Fibroblast of skin of right quadriceps (primary cell): ENCODE results near the gene PRKAG1.

Experiments used
- DNase-seq: peaks from one replicate; pipeline ENCODE4 v3.0.0-alpha.2; 2013

PRKAG1 gene

DNA sequence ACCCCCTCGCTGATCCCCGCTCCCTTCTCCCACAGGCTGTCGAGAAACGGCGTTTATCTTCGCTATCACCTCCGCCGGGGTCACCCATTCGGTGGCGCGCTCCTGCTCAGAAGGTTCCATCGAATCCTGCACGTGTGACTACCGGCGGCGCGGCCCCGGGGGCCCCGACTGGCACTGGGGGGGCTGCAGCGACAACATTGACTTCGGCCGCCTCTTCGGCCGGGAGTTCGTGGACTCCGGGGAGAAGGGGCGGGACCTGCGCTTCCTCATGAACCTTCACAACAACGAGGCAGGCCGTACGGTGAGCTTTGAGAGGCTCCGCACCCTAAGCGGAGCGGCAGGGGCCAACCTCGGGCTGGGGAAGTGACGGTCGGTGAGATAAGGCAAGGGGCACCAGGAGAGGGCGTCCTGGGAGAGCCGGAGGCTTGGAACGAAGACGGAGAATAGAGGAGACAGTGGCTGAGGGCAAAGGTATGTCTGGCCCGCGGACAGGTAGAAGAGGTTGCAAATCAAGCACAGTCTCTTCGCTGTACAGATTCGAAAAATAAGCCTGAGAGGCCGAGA is 38.1 kb downstream of the PRKAG1 start:
- no peak for DNase-seq

DNA sequence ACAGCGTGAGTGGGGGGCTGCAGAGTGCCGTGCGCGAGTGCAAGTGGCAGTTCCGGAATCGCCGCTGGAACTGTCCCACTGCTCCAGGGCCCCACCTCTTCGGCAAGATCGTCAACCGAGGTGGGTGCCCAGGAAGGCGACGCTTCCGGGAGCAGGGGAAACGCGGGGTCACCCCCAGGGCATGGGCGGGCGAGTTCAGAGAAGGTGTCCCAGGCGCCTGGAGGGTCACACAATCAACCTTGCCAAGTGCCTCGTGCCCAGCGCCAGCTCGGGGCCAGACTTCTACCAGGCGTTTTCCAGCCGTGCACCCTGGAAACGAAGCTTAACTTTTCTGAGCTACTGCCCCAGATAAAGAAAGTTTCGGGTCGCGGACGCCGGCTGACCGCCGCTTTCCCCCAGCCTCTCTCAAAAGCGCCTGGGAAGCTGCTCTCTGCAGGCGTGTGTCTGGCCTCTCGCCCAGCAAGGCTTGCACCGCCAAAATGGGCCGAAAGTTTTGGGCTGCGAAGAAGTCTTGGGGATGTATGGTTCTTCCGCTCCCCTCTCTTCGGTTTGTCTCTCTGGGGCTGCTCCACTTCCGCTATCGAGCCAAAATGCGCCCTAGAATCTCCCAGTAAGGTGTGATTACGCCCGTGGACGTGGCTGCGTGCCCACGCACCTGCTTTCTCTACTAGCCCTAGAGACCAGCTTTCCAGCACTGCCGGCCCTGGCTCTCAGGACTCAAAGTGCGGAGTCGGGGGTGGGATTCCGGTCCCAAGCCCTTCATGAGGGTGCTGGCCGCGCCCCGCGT is 38.8 kb downstream of the PRKAG1 start:
- no peak for DNase-seq

DNA sequence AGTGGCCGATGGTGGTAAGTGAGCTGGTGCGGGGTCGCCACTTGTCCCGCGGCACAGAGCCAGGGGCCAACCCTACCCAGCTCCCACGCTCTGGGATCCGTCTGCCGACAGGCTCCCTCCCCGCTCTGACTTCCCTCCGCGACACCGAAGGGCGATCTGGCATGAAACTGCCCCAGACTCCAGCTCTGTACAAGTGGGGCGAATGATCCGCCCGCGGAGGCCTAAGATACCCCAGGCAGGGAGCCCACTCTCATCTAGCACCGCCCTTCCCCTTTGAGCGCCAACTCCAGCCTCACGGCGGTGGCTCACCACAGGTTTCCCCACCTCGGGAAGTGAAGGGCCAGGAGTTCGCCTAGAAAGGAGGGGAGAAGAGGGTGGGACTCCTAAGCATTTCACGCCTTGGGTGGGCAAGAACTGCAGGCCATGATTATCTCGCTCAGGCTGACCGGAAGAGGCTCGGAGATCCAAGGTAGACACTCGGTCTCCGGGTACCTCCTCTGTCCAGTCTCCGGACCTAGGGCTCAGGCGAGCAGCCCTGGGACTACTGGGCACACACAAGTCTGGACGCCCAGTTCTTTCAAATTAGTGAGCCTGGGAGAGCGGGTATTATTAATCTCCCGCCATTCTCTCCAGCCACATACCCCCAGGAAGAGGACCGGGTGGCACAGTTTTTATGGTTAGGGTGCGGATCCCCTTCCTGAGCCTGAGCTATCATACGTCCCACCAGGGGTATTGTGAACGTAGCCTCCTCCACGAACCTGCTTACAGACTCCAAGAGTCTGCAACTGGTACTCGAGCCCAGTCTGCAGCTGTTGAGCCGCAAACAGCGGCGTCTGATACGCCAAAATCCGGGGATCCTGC is 39.6 kb downstream of the PRKAG1 start:
- no peak for DNase-seq

GRCh38 chr12:48978291-48978740 is 40.3 kb downstream of the PRKAG1 start, which contains the start of gene WNT1:
WNT1 (plus strand) TSS chr12:48978322; CDS start chr12:48978651, 329 bp downstream.
- no peak for DNase-seq

- DNase-seq: peak; percentile 50
These were observed 41.0 kb downstream of the PRKAG1 start for GRCh38 chr12:48977290-48978281.

GRCh38 chr12:48973941-48974673 is 44.5 kb downstream of the PRKAG1 start:
- DNase-seq: peak; percentile 65

GRCh38 chr12:48973531-48973930 is 45.0 kb downstream of the PRKAG1 start:
- DNase-seq: no peak

DNA sequence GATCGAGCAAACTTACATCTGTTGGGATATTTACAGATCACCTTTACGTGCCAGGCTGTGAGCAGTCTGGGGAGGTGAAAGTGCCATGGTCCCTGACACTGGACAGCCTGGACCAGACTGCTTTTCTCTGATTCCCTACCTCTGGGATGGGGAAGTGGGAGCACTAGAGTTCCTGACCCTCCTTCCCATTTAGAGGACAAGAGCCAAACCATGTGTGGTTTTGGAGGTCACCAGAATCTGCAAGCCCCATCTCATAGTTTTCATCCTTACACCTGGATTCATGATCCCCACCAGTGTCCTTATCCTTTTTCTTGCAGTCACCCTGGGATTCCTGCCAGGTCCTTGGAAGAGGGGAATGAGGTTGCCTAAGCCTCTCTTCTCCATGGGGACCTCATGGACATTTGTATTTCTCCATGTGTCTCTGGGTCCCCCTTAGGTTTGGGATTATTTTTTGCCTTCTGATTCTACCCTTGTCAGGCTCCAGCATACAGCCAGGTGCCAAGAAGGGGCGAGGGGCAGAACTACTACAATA is 45.6 kb downstream of the PRKAG1 start:
- no peak for DNase-seq

DNA sequence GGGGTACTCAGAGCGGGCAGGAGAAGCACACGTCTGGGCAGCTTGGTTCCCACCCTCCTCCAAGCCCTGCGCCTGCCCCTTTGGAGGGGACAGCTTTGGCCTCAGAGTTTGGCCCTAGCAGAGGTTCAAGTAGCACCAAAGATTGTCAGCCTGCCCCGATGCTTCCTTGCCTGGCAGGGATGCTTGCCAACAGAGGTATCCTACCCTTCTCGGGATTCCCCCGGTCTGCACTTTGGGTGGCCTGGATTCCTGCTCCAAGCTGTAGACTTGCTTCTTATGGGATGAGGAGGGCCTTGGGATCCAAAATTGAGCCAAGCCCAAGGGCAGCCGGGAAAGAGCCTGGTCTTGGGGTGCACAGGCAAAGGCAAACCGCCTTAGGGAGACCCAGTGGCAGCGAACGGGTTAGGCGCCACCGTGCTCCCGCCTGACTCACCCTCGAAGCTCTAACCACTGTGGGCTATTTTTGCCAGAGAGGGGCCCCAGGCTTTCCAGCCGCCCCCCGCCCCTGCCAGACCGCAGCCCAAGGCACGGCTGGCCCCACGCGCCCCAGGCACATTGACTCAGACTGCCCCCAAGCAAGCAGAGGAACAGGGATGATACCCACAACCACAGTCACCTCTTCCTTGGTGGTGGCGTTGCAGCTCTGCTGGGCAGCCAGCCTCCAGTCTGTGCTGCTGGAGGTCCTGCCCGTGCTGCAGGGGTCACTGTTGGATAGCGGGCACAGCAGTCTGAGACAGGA is 46.2 kb downstream of the PRKAG1 start:
- DNase-seq: peak; percentile 47

GRCh38 chr12:48970702-48971334 is 47.8 kb downstream of the PRKAG1 start:
- no peak for DNase-seq

DNA sequence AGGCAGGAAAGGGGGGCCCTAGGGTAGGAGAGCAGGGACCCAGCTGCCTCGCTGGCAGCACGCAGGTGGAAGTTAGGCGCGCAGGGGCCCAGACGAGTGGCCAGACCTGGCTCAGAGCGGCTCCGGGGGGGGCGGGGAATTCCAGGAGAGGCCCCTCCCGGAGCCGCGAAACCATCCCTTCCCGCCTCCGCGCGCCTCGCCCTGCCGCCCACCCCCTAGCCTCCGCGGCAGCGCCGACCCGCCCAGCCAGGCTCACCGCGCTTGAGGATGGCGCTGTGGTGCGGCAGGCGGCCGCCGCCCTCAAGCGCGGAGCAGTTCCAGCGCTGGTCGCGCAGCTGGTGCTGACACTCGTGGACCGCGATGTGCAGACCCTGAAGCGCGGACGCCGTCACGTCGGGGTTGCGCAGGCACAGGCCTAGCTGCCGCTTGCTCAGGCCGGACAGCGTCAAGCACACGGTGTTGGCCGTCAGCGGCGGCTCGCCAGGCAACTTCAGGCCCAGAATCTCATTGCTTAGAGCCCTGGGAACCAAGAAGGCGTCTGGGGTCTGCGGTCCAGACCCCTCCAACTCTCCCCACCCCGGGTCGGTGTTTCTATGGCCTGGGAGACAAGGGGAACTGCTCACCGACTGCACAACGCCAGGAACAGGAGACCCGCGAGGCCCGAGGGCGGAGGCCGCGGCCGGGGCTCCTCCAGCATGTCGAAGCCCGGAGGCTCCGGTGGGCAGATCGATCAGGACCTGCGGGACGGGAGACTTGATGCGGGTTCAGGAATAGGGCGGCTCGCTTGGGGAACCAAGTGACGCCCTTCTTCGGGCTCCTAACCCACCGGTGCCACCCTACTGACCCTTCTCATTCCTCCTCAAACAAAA is 48.5 kb downstream of the PRKAG1 start:
- DNase-seq: no peak

GRCh38 chr12:48969160-48969771 is 49.3 kb downstream of the PRKAG1 start:
- DNase-seq: no peak

DNA sequence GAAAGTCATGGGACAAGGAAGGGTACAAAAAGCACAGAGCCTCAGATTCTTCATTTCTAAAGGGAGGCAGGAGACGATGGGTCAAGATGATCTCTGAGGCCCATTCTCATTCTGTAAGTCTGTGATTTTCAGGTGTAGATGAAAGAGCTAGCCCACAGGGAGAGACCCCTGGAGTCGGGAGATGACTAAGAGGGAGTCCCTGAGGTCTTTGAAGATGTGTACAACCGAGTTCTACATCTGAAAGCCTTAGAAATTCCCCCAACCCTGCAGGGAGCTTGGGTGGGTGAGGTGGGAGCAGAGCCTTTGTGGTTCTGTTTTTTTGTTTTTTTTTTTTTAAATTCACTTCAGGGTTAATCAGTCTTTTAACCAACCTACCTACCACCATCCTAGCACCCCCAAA is 50.1 kb downstream of the PRKAG1 start:
- no peak for DNase-seq

GRCh38 chr12:48967991-48968390 is 50.6 kb downstream of the PRKAG1 start:
- DNase-seq: no peak

DNA sequence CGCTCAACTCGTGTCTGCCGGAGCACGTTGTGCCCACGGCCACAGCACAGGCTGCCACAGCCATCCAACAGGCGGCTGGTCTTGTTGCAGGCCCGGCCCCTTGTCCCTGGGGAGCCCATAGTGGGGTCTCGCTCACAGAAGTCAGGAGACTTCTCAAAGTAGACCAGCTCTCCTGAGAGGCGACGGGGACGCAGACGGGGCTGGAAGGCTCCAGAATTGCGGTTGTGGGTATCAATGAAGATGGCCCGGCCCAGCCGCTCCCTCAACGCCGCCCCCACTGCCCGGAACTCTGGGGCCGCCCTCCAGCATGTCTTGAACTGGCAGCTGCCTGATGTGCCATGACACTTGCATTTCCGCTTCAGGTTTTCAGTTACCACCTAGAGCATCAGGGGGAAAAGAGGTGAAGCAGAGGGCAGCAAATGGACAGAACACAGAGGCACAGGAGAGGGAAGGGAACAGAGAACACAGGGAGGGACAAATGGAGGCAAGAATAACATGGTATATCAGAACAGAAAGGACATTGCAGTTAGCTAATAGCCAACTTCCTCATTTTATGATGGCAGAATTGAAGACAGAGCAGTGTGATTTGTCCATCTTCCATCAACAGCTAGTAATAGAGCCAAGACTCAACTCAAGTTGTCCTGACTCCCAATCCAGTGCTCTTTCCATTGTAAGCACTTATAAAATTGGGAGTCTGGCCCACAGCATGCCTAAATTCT is 52.2 kb downstream of the PRKAG1 start:
- no peak for DNase-seq

DNA sequence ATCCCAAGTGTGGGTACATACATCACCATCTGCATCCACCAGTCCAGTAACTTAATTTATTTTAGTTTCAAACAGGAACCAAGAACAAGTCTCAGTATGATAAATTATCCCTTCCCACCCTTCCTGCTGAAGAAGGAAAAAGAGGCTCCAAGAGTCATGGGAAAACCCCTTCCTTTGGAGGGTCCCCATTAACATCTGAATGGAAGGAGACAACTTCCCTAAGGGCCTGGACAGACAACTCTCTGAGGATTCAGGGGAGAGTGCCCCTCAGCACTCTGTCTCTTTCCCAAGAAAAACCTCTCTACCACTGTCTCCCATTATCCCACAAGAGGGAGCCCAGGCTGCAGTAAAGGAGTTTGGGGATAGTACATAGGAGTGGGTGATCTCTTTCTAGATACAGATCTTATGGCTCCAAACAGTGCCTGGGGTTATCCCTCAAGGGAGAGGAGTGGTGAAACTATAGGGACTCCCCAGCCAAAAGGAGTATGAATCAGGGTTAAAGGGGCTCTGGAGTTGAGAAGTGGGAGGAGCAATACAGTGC is 53.2 kb downstream of the PRKAG1 start:
- peak; percentile 34 for DNase-seq

GRCh38 chr12:48961801-48962200 is 56.8 kb downstream of the PRKAG1 start:
- DNase-seq: no peak

- no peak for DNase-seq
These were observed 57.2 kb downstream of the PRKAG1 start for GRCh38 chr12:48961331-48961730.
